Right atrium auricular region (tissue), 2 donors: ENCODE data around the gene AMACR. TPM values are rescaled to one million over a fixed set of nuclear protein-coding genes. Genes with fewer than 3 reads are reported as not detected.
"Not testable (repeated sequence)": the region's sequence is repeated elsewhere in the genome, so short reads cannot be mapped to it uniquely, and the experiment has no call there.

Experiments used
- DNase-seq: peaks from one replicate; pipeline ENCODE4 v3.0.0-alpha.2; 2019; ENCODE audit warnings: low spot score
- H3K27ac ChIP-seq, 2 donors: fragments of 200-600 bp; sonication (generic); 1 replicate in 1 of 2; 2 replicates in 1 of 2; pipeline ENCODE4 v1.5.1; 2016 to 2019
- H3K27me3 ChIP-seq, 2 donors: fragments of 200-600 bp; sonication (generic); one replicate each; pipeline versions ENCODE4 v1.5.1 to v1.6.0; 2017 to 2019
- H3K36me3 ChIP-seq: fragments of 200-600 bp; sonication (generic); one replicate; pipeline ENCODE4 v1.5.1; 2016
- H3K4me1 ChIP-seq, 2 donors: fragments of 200-600 bp; sonication (generic); one replicate each; pipeline versions ENCODE4 v1.5.1 to v1.6.0; 2017 to 2019
- H3K4me3 ChIP-seq, 2 donors: fragments of 200-600 bp; sonication (generic); 1 replicate in 1 of 2; 2 replicates in 1 of 2; pipeline ENCODE4 v1.5.1; 2017 to 2019; ENCODE audit warnings: mild to moderate bottlenecking in 1 of 2, moderate library complexity in 1 of 2
- H3K9me3 ChIP-seq, 2 donors: fragments of 200-600 bp; sonication (generic); one replicate each; pipeline ENCODE4 v1.5.1; 2019
- CTCF ChIP-seq, 2 donors: fragments of 200-600 bp; sonication (generic); IDR thresholded peaks; one replicate each; pipeline ENCODE4 v1.5.1; 2019; ENCODE audit warnings: antibody characterized with exemption in 2 of 2
- total RNA-seq, 2 donors: library from RNA; depleted of rRNA; stranded (reverse); fragments of >200 nt; gene quantifications; one replicate each; pipeline ENCODE4 v1.1.0, GENCODE V29; 2016

AMACR gene
- total RNA-seq, 2 donors from 2014 or later, result 4.1 to 12.6 TPM

GRCh38 chr5:33958176-33958575 lies 49.7 kb downstream of the AMACR start:
- TF ChIP-seq CTCF (IDR thresholded peaks at IDR 0.05), result no peak
- Histone ChIP-seq H3K36me3 (no peaks in the 10 kb centered on the region), H3K27ac (no peak overlapping the region), H3K4me1 (no peaks in the 10 kb centered on the region), H3K27me3 (no peaks in the 10 kb centered on the region), H3K9me3 (no peaks in the 10 kb centered on the region), H3K4me3 (no peak overlapping the region)
- DNase-seq, result no peak

GRCh38 chr5:33957577-33958150 lies 50.2 kb downstream of the AMACR start:
- H3K9me3 ChIP-seq, result no peaks in the 10 kb centered on the region
- no peaks in the 10 kb centered on the region for H3K4me1 ChIP-seq
- no peaks in the 10 kb centered on the region for H3K36me3 ChIP-seq
- no peaks in the 10 kb centered on the region for H3K27me3 ChIP-seq
- H3K4me3 ChIP-seq, result no peak overlapping the region
- DNase-seq, result no peak
- H3K27ac ChIP-seq, result no peak overlapping the region
- no peak for TF ChIP-seq CTCF (IDR thresholded peaks at IDR 0.05)

GRCh38 chr5:33952175-33952574 lies 55.7 kb downstream of the AMACR start:
- H3K4me1 ChIP-seq, H3K36me3 ChIP-seq, H3K4me3 ChIP-seq, H3K27ac ChIP-seq, DNase-seq, H3K9me3 ChIP-seq, H3K27me3 ChIP-seq: not testable (repeated sequence)

- no peaks in the 10 kb centered on the region for H3K4me1 ChIP-seq
- DNase-seq, result no peak
- no peak overlapping the region for H3K4me3 ChIP-seq
- no peaks in the 10 kb centered on the region for H3K9me3 ChIP-seq
- no peak overlapping the region for H3K27ac ChIP-seq
- no peak for TF ChIP-seq CTCF (IDR thresholded peaks at IDR 0.05)
- no peaks in the 10 kb centered on the region for H3K36me3 ChIP-seq
- peaks cover 0 to under 1% of the 10 kb centered on the region in 2 donors for H3K27me3 ChIP-seq
These were observed 63.2 kb downstream of the AMACR start for GRCh38 chr5:33944543-33945132.

GRCh38 chr5:33941090-33941489 lies 66.8 kb downstream of the AMACR start:
- H3K4me3 ChIP-seq, result no peak overlapping the region
- H3K27me3 ChIP-seq, result peaks cover 10 to 18% of the 10 kb centered on the region in 2 donors
- H3K27ac ChIP-seq, result no peak overlapping the region
- H3K36me3 ChIP-seq, result no peaks in the 10 kb centered on the region
- TF ChIP-seq CTCF (IDR thresholded peaks at IDR 0.05), result no peak
- peaks cover 0 to 11% of the 10 kb centered on the region in 2 donors for H3K4me1 ChIP-seq
- DNase-seq, result no peak
- H3K9me3 ChIP-seq, result no peaks in the 10 kb centered on the region

- no peaks in the 10 kb centered on the region for H3K36me3 ChIP-seq
- DNase-seq, result no peak
- peaks cover 10 to 18% of the 10 kb centered on the region in 2 donors for H3K27me3 ChIP-seq
- no peaks in the 10 kb centered on the region for H3K9me3 ChIP-seq
- H3K27ac ChIP-seq, result no peak overlapping the region
- H3K4me3 ChIP-seq, result no peak overlapping the region
- H3K4me1 ChIP-seq, result peaks cover 0 to 15% of the 10 kb centered on the region in 2 donors
- TF ChIP-seq CTCF (IDR thresholded peaks at IDR 0.05), result no peak
These were observed 68.1 kb downstream of the AMACR start for GRCh38 chr5:33939556-33940262.
